ENCODE data around the gene WSCD2. TPM values are rescaled to one million over a fixed set of nuclear protein-coding genes. Genes with fewer than 3 reads are reported as not detected.

WSCD2 gene
- total and polyA plus RNA-seq, 5 donors from 2014 or later = 0.23 to 2.3 (median 1.6) TPM

- Mint-ChIP-seq H3K9me3 (peaks cover 2 to 32% (median 10%) of the 10 kb centered on the region in 7 donors), H3K4me1 (no peaks in the 10 kb centered on the region), H3K4me3 (no peak overlapping the region), H3K27me3 (peaks cover 6% of the 10 kb centered on the region), H3K27ac (no peak overlapping the region), H3K36me3 (no peaks in the 10 kb centered on the region)
- H3K9me3 ChIP-seq (ENCODE audit: control insufficient read depth in 2 of 2, low read length in 2 of 2) = peaks cover 23 to 27% of the 10 kb centered on the region in 2 experiments
- no peak for DNase-seq
- H3K27ac ChIP-seq (ENCODE audit: insufficient read depth, low read length, poor library complexity, severe bottlenecking) = no peak overlapping the region
- no peak for ATAC-seq (ENCODE audit: low read depth in 2 of 2)
- peaks cover 2% of the 10 kb centered on the region for H3K27me3 ChIP-seq (ENCODE audit: control insufficient read depth, insufficient read depth, low read length)
- no peak overlapping the region for H3K4me3 ChIP-seq (ENCODE audit: low read depth, low read length)
- H3K36me3 ChIP-seq (ENCODE audit: control insufficient read depth, insufficient read depth, low read length) = no peaks in the 10 kb centered on the region
- H3K4me1 ChIP-seq (ENCODE audit: control insufficient read depth, insufficient read depth, low read length, poor library complexity, severe bottlenecking) = no peaks in the 10 kb centered on the region
Observed at GRCh38 chr12:108260969-108261368, 131.9 kb downstream of the WSCD2 start.

- ATAC-seq (ENCODE audit: low read depth in 2 of 2) = no peak
- no peak overlapping the region for H3K27ac ChIP-seq (ENCODE audit: insufficient read depth, low read length, poor library complexity, severe bottlenecking)
Observed at GRCh38 chr12:108265505-108265904, 136.4 kb downstream of the WSCD2 start.

GRCh38 chr12:108266131-108266530 is 137.0 kb downstream of the WSCD2 start:
- Mint-ChIP-seq H3K36me3 (no peaks in the 10 kb centered on the region), H3K4me3 (no peak overlapping the region), H3K4me1 (no peaks in the 10 kb centered on the region), H3K27me3 (peaks cover 19% of the 10 kb centered on the region), H3K9me3 (peaks cover 0 to 13% (median 2%) of the 10 kb centered on the region in 7 donors), H3K27ac (no peak overlapping the region)
- no peaks in the 10 kb centered on the region for H3K4me1 ChIP-seq (ENCODE audit: control insufficient read depth, insufficient read depth, low read length, poor library complexity, severe bottlenecking)
- ATAC-seq (ENCODE audit: low read depth in 2 of 2) (no peak), DNase-seq (no peak)
- no peaks in the 10 kb centered on the region for H3K36me3 ChIP-seq (ENCODE audit: control insufficient read depth, insufficient read depth, low read length)
- H3K27me3 ChIP-seq (ENCODE audit: control insufficient read depth, insufficient read depth, low read length) = peaks cover 3% of the 10 kb centered on the region
- H3K9me3 ChIP-seq (ENCODE audit: control insufficient read depth in 2 of 2, low read length in 2 of 2) = peaks cover 7 to 9% of the 10 kb centered on the region in 2 experiments
- H3K4me3 ChIP-seq (ENCODE audit: low read depth, low read length) = no peak overlapping the region
- no peak overlapping the region for H3K27ac ChIP-seq (ENCODE audit: insufficient read depth, low read length, poor library complexity, severe bottlenecking)

More at GRCh38 chr12:108265505-108265904, 136.4 kb downstream of the WSCD2 start:
- H3K4me3 Mint-ChIP-seq = no peak overlapping the region
- Histone ChIP-seq H3K9me3 (ENCODE audit: control insufficient read depth in 2 of 2, low read length in 2 of 2) (peaks cover 13 to 15% of the 10 kb centered on the region in 2 experiments), H3K27me3 (ENCODE audit: control insufficient read depth, insufficient read depth, low read length) (peaks cover 3% of the 10 kb centered on the region), H3K36me3 (ENCODE audit: control insufficient read depth, insufficient read depth, low read length) (no peaks in the 10 kb centered on the region), H3K4me1 (ENCODE audit: control insufficient read depth, insufficient read depth, low read length, poor library complexity, severe bottlenecking) (no peaks in the 10 kb centered on the region), H3K4me3 (ENCODE audit: low read depth, low read length) (no peak overlapping the region)
- H3K4me1 Mint-ChIP-seq = no peaks in the 10 kb centered on the region
- H3K9me3 Mint-ChIP-seq = peaks cover 0 to 19% (median 6%) of the 10 kb centered on the region in 7 donors
- peaks cover 15% of the 10 kb centered on the region for H3K27me3 Mint-ChIP-seq
- no peak for DNase-seq
- no peak overlapping the region for H3K27ac Mint-ChIP-seq
- H3K36me3 Mint-ChIP-seq = no peaks in the 10 kb centered on the region

GRCh38 chr12:108267450-108267849 is 138.4 kb downstream of the WSCD2 start:
- Mint-ChIP-seq H3K9me3 (peaks cover 0 to 5% (median 2%) of the 10 kb centered on the region in 7 donors), H3K27ac (no peak overlapping the region), H3K4me1 (no peaks in the 10 kb centered on the region), H3K27me3 (peaks cover 19% of the 10 kb centered on the region), H3K36me3 (no peaks in the 10 kb centered on the region), H3K4me3 (no peak overlapping the region)
- Histone ChIP-seq H3K4me3 (ENCODE audit: low read depth, low read length) (no peak overlapping the region), H3K4me1 (ENCODE audit: control insufficient read depth, insufficient read depth, low read length, poor library complexity, severe bottlenecking) (no peaks in the 10 kb centered on the region), H3K27ac (ENCODE audit: insufficient read depth, low read length, poor library complexity, severe bottlenecking) (no peak overlapping the region), H3K36me3 (ENCODE audit: control insufficient read depth, insufficient read depth, low read length) (no peaks in the 10 kb centered on the region), H3K9me3 (ENCODE audit: control insufficient read depth in 2 of 2, low read length in 2 of 2) (no peaks in the 10 kb centered on the region), H3K27me3 (ENCODE audit: control insufficient read depth, insufficient read depth, low read length) (peaks cover 3% of the 10 kb centered on the region)
- DNase-seq (no peak), ATAC-seq (ENCODE audit: low read depth in 2 of 2) (no peak)

- H3K4me1 Mint-ChIP-seq = no peaks in the 10 kb centered on the region
- H3K9me3 Mint-ChIP-seq = peaks cover 0 to 5% (median 0%) of the 10 kb centered on the region in 7 donors
- H3K27ac Mint-ChIP-seq = no peak overlapping the region
- DNase-seq (no peak), ATAC-seq (ENCODE audit: low read depth in 2 of 2) (no peak)
- H3K9me3 ChIP-seq (ENCODE audit: control insufficient read depth in 2 of 2, low read length in 2 of 2) = no peaks in the 10 kb centered on the region
- no peaks in the 10 kb centered on the region for H3K36me3 ChIP-seq (ENCODE audit: control insufficient read depth, insufficient read depth, low read length)
- peaks cover 19% of the 10 kb centered on the region for H3K27me3 Mint-ChIP-seq
- no peaks in the 10 kb centered on the region for H3K36me3 Mint-ChIP-seq
- no peaks in the 10 kb centered on the region for H3K4me1 ChIP-seq (ENCODE audit: control insufficient read depth, insufficient read depth, low read length, poor library complexity, severe bottlenecking)
- H3K4me3 Mint-ChIP-seq = no peak overlapping the region
- no peak overlapping the region for H3K27ac ChIP-seq (ENCODE audit: insufficient read depth, low read length, poor library complexity, severe bottlenecking)
- peaks cover 3% of the 10 kb centered on the region for H3K27me3 ChIP-seq (ENCODE audit: control insufficient read depth, insufficient read depth, low read length)
- no peak overlapping the region for H3K4me3 ChIP-seq (ENCODE audit: low read depth, low read length)
Observed at GRCh38 chr12:108268397-108268796, 139.3 kb downstream of the WSCD2 start.

- Histone ChIP-seq H3K4me3 (ENCODE audit: low read depth, low read length) (no peak overlapping the region), H3K9me3 (ENCODE audit: control insufficient read depth in 2 of 2, low read length in 2 of 2) (no peaks in the 10 kb centered on the region), H3K4me1 (ENCODE audit: control insufficient read depth, insufficient read depth, low read length, poor library complexity, severe bottlenecking) (no peaks in the 10 kb centered on the region), H3K27ac (ENCODE audit: insufficient read depth, low read length, poor library complexity, severe bottlenecking) (no peak overlapping the region), H3K27me3 (ENCODE audit: control insufficient read depth, insufficient read depth, low read length) (peaks cover 3% of the 10 kb centered on the region), H3K36me3 (ENCODE audit: control insufficient read depth, insufficient read depth, low read length) (no peaks in the 10 kb centered on the region)
- Mint-ChIP-seq H3K36me3 (no peaks in the 10 kb centered on the region), H3K27ac (no peak overlapping the region), H3K4me3 (no peak overlapping the region), H3K9me3 (peaks cover 0 to 5% (median 2%) of the 10 kb centered on the region in 7 donors), H3K4me1 (no peaks in the 10 kb centered on the region), H3K27me3 (peaks cover 19% of the 10 kb centered on the region)
- no peak for DNase-seq
- ATAC-seq (ENCODE audit: low read depth in 2 of 2) = no peak
Observed at GRCh38 chr12:108269224-108269623, 140.1 kb downstream of the WSCD2 start.

GRCh38 chr12:108270035-108270848 is 141.2 kb downstream of the WSCD2 start:
- H3K4me3 ChIP-seq (ENCODE audit: low read depth, low read length) = no peak overlapping the region
- H3K27ac Mint-ChIP-seq = no peak overlapping the region
- H3K4me3 Mint-ChIP-seq = no peak overlapping the region
- no peaks in the 10 kb centered on the region for H3K4me1 Mint-ChIP-seq
- no peaks in the 10 kb centered on the region for H3K36me3 Mint-ChIP-seq
- H3K27me3 ChIP-seq (ENCODE audit: control insufficient read depth, insufficient read depth, low read length) = peaks cover 6% of the 10 kb centered on the region
- H3K9me3 ChIP-seq (ENCODE audit: control insufficient read depth in 2 of 2, low read length in 2 of 2) = no peaks in the 10 kb centered on the region
- DNase-seq (no peak), ATAC-seq (ENCODE audit: low read depth in 2 of 2) (no peak)
- peaks cover 0 to 5% (median 2%) of the 10 kb centered on the region in 7 donors for H3K9me3 Mint-ChIP-seq
- no peaks in the 10 kb centered on the region for H3K36me3 ChIP-seq (ENCODE audit: control insufficient read depth, insufficient read depth, low read length)
- H3K27ac ChIP-seq (ENCODE audit: insufficient read depth, low read length, poor library complexity, severe bottlenecking) = no peak overlapping the region
- H3K4me1 ChIP-seq (ENCODE audit: control insufficient read depth, insufficient read depth, low read length, poor library complexity, severe bottlenecking) = no peaks in the 10 kb centered on the region
- peaks cover 13% of the 10 kb centered on the region for H3K27me3 Mint-ChIP-seq

- peaks cover 6% of the 10 kb centered on the region for H3K27me3 ChIP-seq (ENCODE audit: control insufficient read depth, insufficient read depth, low read length)
- no peak for DNase-seq
- no peaks in the 10 kb centered on the region for H3K4me1 ChIP-seq (ENCODE audit: control insufficient read depth, insufficient read depth, low read length, poor library complexity, severe bottlenecking)
- no peak overlapping the region for H3K27ac ChIP-seq (ENCODE audit: insufficient read depth, low read length, poor library complexity, severe bottlenecking)
- H3K9me3 ChIP-seq (ENCODE audit: control insufficient read depth in 2 of 2, low read length in 2 of 2) = no peaks in the 10 kb centered on the region
- H3K4me1 Mint-ChIP-seq = no peaks in the 10 kb centered on the region
- no peaks in the 10 kb centered on the region for H3K36me3 ChIP-seq (ENCODE audit: control insufficient read depth, insufficient read depth, low read length)
- ATAC-seq (ENCODE audit: low read depth in 2 of 2) = no peak
- no peaks in the 10 kb centered on the region for H3K36me3 Mint-ChIP-seq
- no peak overlapping the region for H3K27ac Mint-ChIP-seq
- H3K4me3 ChIP-seq (ENCODE audit: low read depth, low read length) = no peak overlapping the region
- H3K4me3 Mint-ChIP-seq = no peak overlapping the region
- H3K9me3 Mint-ChIP-seq = peaks cover 0 to 5% (median 2%) of the 10 kb centered on the region in 7 donors
- H3K27me3 Mint-ChIP-seq = peaks cover 13% of the 10 kb centered on the region
Observed at GRCh38 chr12:108270849-108271143, 141.7 kb downstream of the WSCD2 start.
